ACC112 (cell line): ENCODE data around the gene APMAP.

Experiments
- H2AFZ ChIP-seq: fragments of 200-600 bp; sonication (generic); one replicate; pipeline ENCODE4 v1.6.0; 2017; ENCODE audit warnings: antibody characterized with exemption, low read length; ENCODE audit not compliant: unreplicated experiment
- H3K27ac ChIP-seq: fragments of 200-600 bp; sonication (generic); 2 replicates; pipeline ENCODE4 v1.5.1; 2014; ENCODE audit warnings: low read depth, mild to moderate bottlenecking, antibody characterized with exemption, low read length, moderate library complexity
- H3K27me3 ChIP-seq: fragments of 200-600 bp; sonication (generic); 2 replicates; pipeline ENCODE4 v1.6.1; 2014; ENCODE audit warnings: mild to moderate bottlenecking, antibody characterized with exemption, low read length, moderate library complexity, mixed read lengths; ENCODE audit not compliant: insufficient read depth
- H3K36me3 ChIP-seq: fragments of 200-600 bp; sonication (generic); 2 replicates; pipeline ENCODE4 v1.6.1; 2016; ENCODE audit warnings: mild to moderate bottlenecking, antibody characterized with exemption, low read length, moderate library complexity, mixed read lengths; ENCODE audit not compliant: insufficient read depth
- H3K4me1 ChIP-seq: fragments of 200-600 bp; sonication (generic); one replicate; pipeline ENCODE4 v1.6.1; 2016; ENCODE audit warnings: low read length, mixed read lengths; ENCODE audit not compliant: insufficient read depth, unreplicated experiment, control insufficient read depth
- H3K4me3 ChIP-seq: fragments of 200-600 bp; sonication (generic); 2 replicates; pipeline ENCODE4 v1.5.1; 2014; ENCODE audit warnings: mild to moderate bottlenecking, low read depth, low read length
- H3K79me2 ChIP-seq: fragments of 200-600 bp; sonication (generic); one replicate; pipeline ENCODE4 v1.6.0; 2016; ENCODE audit warnings: low read length; ENCODE audit not compliant: control insufficient read depth, unreplicated experiment, insufficient read depth

The APMAP gene

DNA sequence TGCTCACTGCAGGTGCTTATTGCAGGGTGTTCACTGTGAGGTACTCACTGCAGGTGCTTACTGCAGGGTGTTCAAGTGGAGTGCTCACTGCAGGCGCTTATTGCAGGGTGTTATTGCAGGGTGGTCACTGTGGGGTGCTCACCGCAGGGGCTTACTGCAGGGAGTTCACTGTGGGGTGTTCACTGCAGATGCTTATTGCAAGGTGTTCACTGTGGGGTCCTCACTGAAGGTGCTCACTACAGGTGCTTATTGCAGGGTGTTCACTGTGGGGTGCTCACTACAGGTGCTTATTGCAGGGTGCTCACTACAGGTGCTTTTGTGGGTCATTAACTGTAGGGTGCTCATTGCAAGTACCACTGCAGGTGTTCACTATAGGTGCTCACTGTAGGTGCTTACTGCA is 20.2 kb downstream of the APMAP start:
- Histone ChIP-seq H3K79me2 (no peaks in the 10 kb centered on the region), H2AFZ (no peak overlapping the region), H3K4me1 (no peaks in the 10 kb centered on the region), H3K4me3 (no peak overlapping the region), H3K36me3 (peaks cover 34% of the 10 kb centered on the region), H3K27me3 (no peaks in the 10 kb centered on the region), H3K27ac (no peak overlapping the region)

DNA sequence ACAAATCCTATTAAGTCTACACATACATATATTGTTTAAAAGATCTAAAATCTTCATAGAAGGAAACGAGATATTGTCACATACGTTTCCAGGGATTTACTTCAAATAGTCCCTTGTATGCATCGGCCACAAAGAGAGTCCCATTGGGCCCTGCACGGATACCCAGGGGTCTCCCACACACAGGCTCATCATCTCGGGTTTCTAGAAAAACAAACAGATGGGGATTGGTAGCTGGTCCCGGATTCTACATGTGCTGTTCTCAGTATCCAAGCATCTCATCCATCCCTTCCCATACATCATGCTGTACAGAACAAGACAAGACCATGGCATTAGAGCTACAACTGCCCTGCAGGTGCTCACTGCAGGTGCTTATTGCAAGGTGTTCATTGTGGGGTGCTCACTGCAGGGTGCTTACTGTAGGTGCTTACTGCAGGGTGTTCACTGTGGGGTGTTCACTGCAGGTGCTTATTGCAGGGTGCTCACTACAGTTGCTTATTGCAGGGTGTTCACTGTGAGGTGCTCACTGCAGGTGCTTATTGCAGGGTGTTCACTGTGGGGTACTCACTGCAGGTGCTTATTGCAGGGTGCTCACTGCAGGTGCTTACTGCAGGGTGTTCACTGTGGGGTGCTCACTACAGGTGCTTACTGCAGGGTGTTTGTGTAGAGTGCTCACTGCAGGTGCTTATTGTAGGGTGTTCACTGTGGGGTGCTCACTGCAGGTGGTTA is 21.0 kb downstream of the APMAP start:
- H3K4me1 ChIP-seq, result no peaks in the 10 kb centered on the region
- H3K79me2 ChIP-seq, result no peaks in the 10 kb centered on the region
- no peaks in the 10 kb centered on the region for H3K27me3 ChIP-seq
- no peak overlapping the region for H3K27ac ChIP-seq
- peaks cover 26% of the 10 kb centered on the region for H3K36me3 ChIP-seq
- H2AFZ ChIP-seq, result no peak overlapping the region
- H3K4me3 ChIP-seq, result no peak overlapping the region

GRCh38 chr20:24970754-24971153 is 21.8 kb downstream of the APMAP start:
- Histone ChIP-seq H3K79me2 (no peaks in the 10 kb centered on the region), H2AFZ (no peak overlapping the region), H3K27ac (no peak overlapping the region), H3K36me3 (peaks cover 18% of the 10 kb centered on the region), H3K27me3 (no peaks in the 10 kb centered on the region), H3K4me1 (no peaks in the 10 kb centered on the region), H3K4me3 (no peak overlapping the region)

GRCh38 chr20:24970030-24970553 is 22.5 kb downstream of the APMAP start:
- peaks cover 14% of the 10 kb centered on the region for H3K36me3 ChIP-seq
- no peak overlapping the region for H2AFZ ChIP-seq
- H3K4me3 ChIP-seq, result no peak overlapping the region
- H3K4me1 ChIP-seq, result no peaks in the 10 kb centered on the region
- no peak overlapping the region for H3K27ac ChIP-seq
- H3K27me3 ChIP-seq, result no peaks in the 10 kb centered on the region
- H3K79me2 ChIP-seq, result no peaks in the 10 kb centered on the region

- no peak overlapping the region for H3K27ac ChIP-seq
- no peak overlapping the region for H3K4me3 ChIP-seq
- no peaks in the 10 kb centered on the region for H3K27me3 ChIP-seq
- H3K4me1 ChIP-seq, result no peaks in the 10 kb centered on the region
- no peak overlapping the region for H2AFZ ChIP-seq
- H3K36me3 ChIP-seq, result peaks cover 12% of the 10 kb centered on the region
- no peaks in the 10 kb centered on the region for H3K79me2 ChIP-seq
These were observed 23.1 kb downstream of the APMAP start for GRCh38 chr20:24969186-24970029.

DNA sequence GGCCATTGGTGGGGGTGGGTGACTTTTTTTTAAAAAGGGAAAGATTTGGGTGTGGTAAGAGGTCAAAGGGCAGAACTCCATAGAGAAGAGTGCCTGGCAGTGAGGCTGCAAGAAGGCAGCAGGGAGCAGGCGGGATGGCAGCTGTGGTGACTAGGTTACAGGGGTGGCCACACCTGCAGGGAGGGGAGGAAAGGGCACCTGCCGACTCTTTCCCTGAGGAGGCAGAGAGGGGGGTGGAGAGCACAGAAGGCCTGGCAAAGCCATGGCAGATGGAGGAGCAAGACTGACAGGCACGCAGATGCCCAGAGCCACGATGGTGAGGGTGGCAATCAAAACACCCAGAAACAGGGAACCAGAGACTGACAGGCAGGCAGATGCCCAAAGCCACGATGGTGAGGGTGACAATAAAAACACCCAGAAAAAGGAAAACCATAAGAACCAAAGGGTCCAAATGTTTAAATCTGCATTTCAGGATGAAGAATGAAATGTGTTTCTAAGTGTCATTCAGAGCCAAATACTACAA is 24.2 kb downstream of the APMAP start:
- Histone ChIP-seq H3K27ac (no peak overlapping the region), H3K27me3 (no peaks in the 10 kb centered on the region), H2AFZ (no peak overlapping the region), H3K36me3 (peaks cover 12% of the 10 kb centered on the region; the same call in 1 of the 2 replicates), H3K4me1 (no peaks in the 10 kb centered on the region), H3K79me2 (no peaks in the 10 kb centered on the region), H3K4me3 (no peak overlapping the region)

DNA sequence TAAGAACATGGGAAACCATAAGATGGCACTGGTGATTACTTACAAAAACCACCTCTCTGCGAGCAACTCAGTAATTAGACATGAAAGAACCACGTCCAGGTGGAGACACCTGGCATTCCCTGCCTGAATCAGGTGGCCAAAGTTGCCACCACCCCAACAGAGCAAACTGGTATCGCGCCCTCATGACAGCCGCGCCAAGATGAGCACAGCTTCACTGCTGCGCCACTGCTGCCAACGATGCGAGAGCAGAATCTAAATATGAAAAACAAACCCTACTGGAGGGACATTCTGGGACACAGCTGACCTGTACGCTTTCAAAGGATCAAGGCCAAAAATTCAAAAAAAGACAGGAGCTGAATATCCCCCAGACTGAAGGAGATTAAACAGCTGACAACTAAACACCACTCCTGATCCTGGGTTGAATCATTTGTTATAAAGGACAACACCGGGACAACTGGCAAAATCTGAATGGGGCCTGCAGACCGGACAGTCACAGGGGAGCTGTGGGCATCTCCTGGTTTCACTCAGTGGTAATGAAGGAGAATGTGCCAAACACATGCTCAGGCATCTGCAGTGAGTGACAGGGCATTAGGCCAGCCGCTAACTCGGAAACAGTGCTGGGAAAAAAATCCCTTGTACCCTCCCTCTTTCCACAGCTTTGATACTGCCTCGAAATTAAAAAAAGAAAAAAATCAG is 26.1 kb downstream of the APMAP start:
- H3K27me3 ChIP-seq, result no peaks in the 10 kb centered on the region
- H3K4me3 ChIP-seq, result no peak overlapping the region
- H3K4me1 ChIP-seq, result no peaks in the 10 kb centered on the region
- H3K79me2 ChIP-seq, result no peaks in the 10 kb centered on the region
- no peak overlapping the region for H2AFZ ChIP-seq
- no peak overlapping the region for H3K27ac ChIP-seq
- 0 out of 2 replicates have a peak, but pooled peaks cover 3% of the 10 kb centered on the region for H3K36me3 ChIP-seq

- Histone ChIP-seq H3K27me3 (no peaks in the 10 kb centered on the region), H2AFZ (no peak overlapping the region), H3K79me2 (no peaks in the 10 kb centered on the region), H3K4me1 (no peaks in the 10 kb centered on the region), H3K4me3 (no peak overlapping the region), H3K36me3 (0 out of 2 replicates have a peak, but pooled peaks cover 3% of the 10 kb centered on the region), H3K27ac (no peak overlapping the region)
These were observed 27.3 kb downstream of the APMAP start for GRCh38 chr20:24965065-24965919.

DNA sequence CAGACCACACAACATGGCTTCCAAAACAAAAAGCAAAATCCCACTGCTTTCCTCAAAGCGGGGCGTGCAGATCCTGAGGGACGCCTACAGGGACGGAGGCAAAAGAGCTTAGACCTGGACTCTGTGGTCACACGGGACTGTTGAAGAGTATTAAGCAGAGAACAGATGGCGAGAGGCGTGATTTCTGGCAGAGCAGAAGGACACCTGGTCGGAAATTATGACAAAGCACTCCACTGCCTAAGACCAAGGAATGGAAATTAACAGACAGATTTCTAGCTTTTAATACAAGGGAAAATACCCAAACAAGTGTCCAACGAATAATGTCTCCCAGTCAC is 28.1 kb downstream of the APMAP start:
- Histone ChIP-seq H3K27me3 (no peaks in the 10 kb centered on the region), H3K36me3 (0 out of 2 replicates have a peak, but pooled peaks cover 3% of the 10 kb centered on the region)

More for the DNA sequence above, 28.1 kb downstream of the APMAP start:
- Histone ChIP-seq H3K27ac (no peak overlapping the region), H2AFZ (no peak overlapping the region), H3K4me3 (no peak overlapping the region), H3K79me2 (no peaks in the 10 kb centered on the region), H3K4me1 (no peaks in the 10 kb centered on the region)
